IPS-NIHi11 (cell line): ENCODE results near the gene ADAMTS12.

Experiments
- DNase-seq: peaks from one replicate; pipeline ENCODE4 v3.0.0; 2012; ENCODE audit warnings: mixed read lengths, low spot score

Gene ADAMTS12

GRCh38 chr5:33479311-33479710 is 412.5 kb downstream of the ADAMTS12 start:
- DNase-seq, result no peak

- DNase-seq, result no peak
Measured at GRCh38 chr5:33477816-33478215, 414.0 kb downstream of the ADAMTS12 start.

GRCh38 chr5:33476992-33477391 is 414.8 kb downstream of the ADAMTS12 start:
- DNase-seq, result no peak

GRCh38 chr5:33475706-33476105 is 416.1 kb downstream of the ADAMTS12 start:
- no peak for DNase-seq

- no peak for DNase-seq
Measured at GRCh38 chr5:33474931-33475499, 416.8 kb downstream of the ADAMTS12 start.

- DNase-seq, result no peak
Measured at GRCh38 chr5:33474004-33474403, 417.8 kb downstream of the ADAMTS12 start.
